Measurements from ENCODE around the gene RBM33. TPM values are rescaled to one million over a fixed set of nuclear protein-coding genes. Genes with fewer than 3 reads are reported as not detected.
A peak's percentile ranks its signal among the peaks of the same experiment; 100 is the strongest.

The RBM33 gene
- polyA plus RNA-seq, 1 experiment = 9.5 TPM

- Histone ChIP-seq H3K9me3 (ENCODE audit: control insufficient read depth, insufficient read depth, low read length) (no peaks in the 10 kb centered on the region; the same call in 1 of the 2 replicates), H3K27ac (ENCODE audit: low read depth, low read length) (no peak overlapping the region), H3K4me3 (ENCODE audit: low read depth, low read length) (peak overlapping the region; percentile 43), H3K27me3 (ENCODE audit: control insufficient read depth, insufficient read depth, low read length) (peaks cover 63% of the 10 kb centered on the region)
- ChIA-PET CTCF (interaction anchor here (1.5 kb wide), 1 partner anchor 1013 kb away, joined by 3 read pairs; no protein-coding TSS in a partner anchor), POLR2A (interaction anchor here (0.6 kb wide), 1 partner anchor 11 kb away, joined by 8 read pairs; no protein-coding TSS in a partner anchor)
- no peak for DNase-seq (ENCODE audit: low read depth, low spot score)
- TF ChIP-seq CTCF (IDR thresholded peaks at IDR 0.05; ENCODE audit: low read depth, low read length) = no peak
These were observed 159.2 kb downstream of the RBM33 start for GRCh38 chr7:155803418-155804376.

GRCh38 chr7:155804431-155804831, 160.0 kb downstream of the RBM33 start:
- no peak for TF ChIP-seq CTCF (IDR thresholded peaks at IDR 0.05; ENCODE audit: low read depth, low read length)
- Histone ChIP-seq H3K9me3 (ENCODE audit: control insufficient read depth, insufficient read depth, low read length) (no peaks in the 10 kb centered on the region; the same call in 1 of the 2 replicates), H3K27ac (ENCODE audit: low read depth, low read length) (no peak overlapping the region), H3K4me3 (ENCODE audit: low read depth, low read length) (peak overlapping the region; percentile 27; the same call in 1 of the 2 replicates), H3K27me3 (ENCODE audit: control insufficient read depth, insufficient read depth, low read length) (peaks cover 64% of the 10 kb centered on the region)
- CTCF ChIA-PET = interaction anchor here (1.0 to 1.7 kb wide), 5 partner anchors 18 to 1022 kb away, joined by 3 to 8 read pairs (median 3); partner anchors contain the start of gene RNF32
- DNase-seq (ENCODE audit: low read depth, low spot score) = no peak
- POLR2A ChIA-PET = interaction anchor here (0.6 kb wide), 1 partner anchor 12 kb away, joined by 8 read pairs; no protein-coding TSS in a partner anchor

- TF ChIP-seq CTCF (IDR thresholded peaks at IDR 0.05; ENCODE audit: low read depth, low read length) = peak; percentile 60
- H3K27me3 ChIP-seq (ENCODE audit: control insufficient read depth, insufficient read depth, low read length) = peaks cover 68% of the 10 kb centered on the region
- ChIA-PET CTCF (interaction anchor here (0.6 to 1.7 kb wide), 14 partner anchors 19 to 1143 kb away, joined by 3 to 8 read pairs (median 4); partner anchors contain the start of gene RNF32), POLR2A (no interaction called here)
- DNase-seq (ENCODE audit: low read depth, low spot score) = no peak
- peak overlapping the region; percentile 49 for H3K4me3 ChIP-seq (ENCODE audit: low read depth, low read length)
- no peaks in the 10 kb centered on the region; the same call in 1 of the 2 replicates for H3K9me3 ChIP-seq (ENCODE audit: control insufficient read depth, insufficient read depth, low read length)
- no peak overlapping the region for H3K27ac ChIP-seq (ENCODE audit: low read depth, low read length)
These were observed 160.7 kb downstream of the RBM33 start for GRCh38 chr7:155804897-155805825.

GRCh38 chr7:155805826-155806095, 161.3 kb downstream of the RBM33 start:
- ChIA-PET CTCF (interaction anchor here (1.0 to 1.7 kb wide), 9 partner anchors 55 to 1143 kb away, joined by 3 to 8 read pairs (median 4); no protein-coding TSS in a partner anchor), POLR2A (no interaction called here)
- no peak for TF ChIP-seq CTCF (IDR thresholded peaks at IDR 0.05; ENCODE audit: low read depth, low read length)
- Histone ChIP-seq H3K27ac (ENCODE audit: low read depth, low read length) (no peak overlapping the region), H3K4me3 (ENCODE audit: low read depth, low read length) (peak overlapping the region; percentile 49), H3K9me3 (ENCODE audit: control insufficient read depth, insufficient read depth, low read length) (no peaks in the 10 kb centered on the region; the same call in 1 of the 2 replicates), H3K27me3 (ENCODE audit: control insufficient read depth, insufficient read depth, low read length) (peaks cover 72% of the 10 kb centered on the region)
- DNase-seq (ENCODE audit: low read depth, low spot score) = no peak

Measured in AG04450 (cell line).